Measurements from ENCODE around the gene KLK12.

GRCh38 chr19:51000981-51001380, 33.8 kb downstream of the KLK12 start:
- TF ChIP-seq EZH2 (IDR thresholded peaks at IDR 0.05; ENCODE audit: low read length, unreplicated experiment) (no peak), CTCF (conservative IDR thresholded peaks at IDR 0.05; ENCODE audit: low read depth, low read length) (no peak)
